Endothelial cell (in vitro differentiated cells): ENCODE data around the gene FAM234B. TPM values are rescaled to one million over a fixed set of nuclear protein-coding genes. Genes with fewer than 3 reads are reported as not detected.

Source experiments
- DNase-seq: peaks from one replicate; pipeline ENCODE4 v3.0.0; 2021; ENCODE audit warnings: low spot score
- H3K27ac Mint-ChIP-seq: one replicate; pipeline ENCODE4 v1.8.0; 2021; ENCODE audit warnings: mixed read lengths, inconsistent platforms; ENCODE audit not compliant: unreplicated experiment
- H3K27me3 Mint-ChIP-seq: one replicate; pipeline ENCODE4 v1.8.0; 2021; ENCODE audit warnings: mild to moderate bottlenecking, moderate library complexity, mixed read lengths, inconsistent platforms; ENCODE audit not compliant: unreplicated experiment
- H3K36me3 Mint-ChIP-seq: one replicate; pipeline ENCODE4 v1.8.0; 2021; ENCODE audit warnings: mild to moderate bottlenecking, low read depth, mixed read lengths, inconsistent platforms; ENCODE audit not compliant: unreplicated experiment
- H3K4me1 Mint-ChIP-seq: one replicate; pipeline ENCODE4 v1.8.0; 2021; ENCODE audit warnings: mild to moderate bottlenecking, mixed read lengths, inconsistent platforms; ENCODE audit not compliant: unreplicated experiment
- H3K4me3 Mint-ChIP-seq: one replicate; pipeline ENCODE4 v1.8.0; 2021; ENCODE audit warnings: mild to moderate bottlenecking, mixed read lengths, inconsistent platforms; ENCODE audit not compliant: unreplicated experiment
- H3K9me3 Mint-ChIP-seq: one replicate; pipeline ENCODE4 v1.8.0; 2021; ENCODE audit warnings: mixed read lengths, inconsistent platforms; ENCODE audit not compliant: unreplicated experiment
- total RNA-seq: library from RNA; stranded (reverse); fragmentation: NEBNext Ultra II Directional; extraction: Animal tissue kit (Norgen Biotek cat#: 25700); gene quantifications from one replicate; pipeline ENCODE4 v1.2.1, GENCODE V29; 2021; ENCODE audit not compliant: unreplicated experiment
- TF ChIP-seq, protein P1 (sequence below): fragments of 200-600 bp; sonication (generic); IDR thresholded peaks from one replicate; pipeline ENCODE4 v1.5.0; 2021; ENCODE audit warnings: antibody characterized with exemption; ENCODE audit not compliant: unreplicated experiment

Gene FAM234B
- total RNA-seq, 1 donor from 2014 or later, result 36.3 TPM

- DNase-seq, result no peak
- Mint-ChIP-seq H3K36me3 (no peaks in the 10 kb centered on the region), H3K27ac (no peak overlapping the region), H3K27me3 (peaks cover 4% of the 10 kb centered on the region), H3K4me3 (no peak overlapping the region), H3K9me3 (no peaks in the 10 kb centered on the region), H3K4me1 (peaks cover 13% of the 10 kb centered on the region)
- TF ChIP-seq, protein P1, sequence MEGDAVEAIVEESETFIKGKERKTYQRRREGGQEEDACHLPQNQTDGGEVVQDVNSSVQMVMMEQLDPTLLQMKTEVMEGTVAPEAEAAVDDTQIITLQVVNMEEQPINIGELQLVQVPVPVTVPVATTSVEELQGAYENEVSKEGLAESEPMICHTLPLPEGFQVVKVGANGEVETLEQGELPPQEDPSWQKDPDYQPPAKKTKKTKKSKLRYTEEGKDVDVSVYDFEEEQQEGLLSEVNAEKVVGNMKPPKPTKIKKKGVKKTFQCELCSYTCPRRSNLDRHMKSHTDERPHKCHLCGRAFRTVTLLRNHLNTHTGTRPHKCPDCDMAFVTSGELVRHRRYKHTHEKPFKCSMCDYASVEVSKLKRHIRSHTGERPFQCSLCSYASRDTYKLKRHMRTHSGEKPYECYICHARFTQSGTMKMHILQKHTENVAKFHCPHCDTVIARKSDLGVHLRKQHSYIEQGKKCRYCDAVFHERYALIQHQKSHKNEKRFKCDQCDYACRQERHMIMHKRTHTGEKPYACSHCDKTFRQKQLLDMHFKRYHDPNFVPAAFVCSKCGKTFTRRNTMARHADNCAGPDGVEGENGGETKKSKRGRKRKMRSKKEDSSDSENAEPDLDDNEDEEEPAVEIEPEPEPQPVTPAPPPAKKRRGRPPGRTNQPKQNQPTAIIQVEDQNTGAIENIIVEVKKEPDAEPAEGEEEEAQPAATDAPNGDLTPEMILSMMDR, result no peak
Observed at GRCh38 chr12:13091832-13092231, 47.7 kb downstream of the FAM234B start.

GRCh38 chr12:13093191-13093847 is 49.1 kb downstream of the FAM234B start:
- Mint-ChIP-seq H3K36me3 (peaks cover 2% of the 10 kb centered on the region), H3K27me3 (peaks cover 4% of the 10 kb centered on the region), H3K9me3 (no peaks in the 10 kb centered on the region), H3K27ac (no peak overlapping the region), H3K4me3 (no peak overlapping the region), H3K4me1 (peaks cover 20% of the 10 kb centered on the region)
- no peak for DNase-seq
- TF ChIP-seq, protein P1, result no peak

DNA sequence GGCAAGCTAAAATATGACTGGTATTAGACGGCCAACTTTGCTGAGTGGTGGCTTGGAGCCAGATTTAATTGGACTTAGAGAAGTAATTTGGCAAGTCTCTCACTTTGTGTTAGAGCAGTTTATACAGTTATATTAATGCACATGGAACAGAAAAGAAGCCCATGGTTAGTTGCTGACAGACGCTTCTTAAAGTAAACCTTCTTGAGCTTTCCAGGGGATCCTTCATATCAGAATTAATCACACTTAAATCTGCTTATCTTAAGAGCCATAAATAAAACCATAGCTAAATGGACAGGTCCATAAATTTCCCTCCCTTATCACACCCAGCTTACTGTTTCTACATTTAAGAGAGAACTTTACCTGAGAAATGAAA is 49.7 kb downstream of the FAM234B start:
- Mint-ChIP-seq H3K9me3 (no peaks in the 10 kb centered on the region), H3K4me1 (peaks cover 25% of the 10 kb centered on the region), H3K27ac (no peak overlapping the region), H3K27me3 (peaks cover 7% of the 10 kb centered on the region), H3K4me3 (no peak overlapping the region), H3K36me3 (peaks cover 6% of the 10 kb centered on the region)
- no peak for DNase-seq
- TF ChIP-seq, protein P1, result no peak

- H3K27ac Mint-ChIP-seq, result no peak overlapping the region
- H3K4me1 Mint-ChIP-seq, result peaks cover 30% of the 10 kb centered on the region
- H3K4me3 Mint-ChIP-seq, result no peak overlapping the region
- H3K36me3 Mint-ChIP-seq, result peaks cover 10% of the 10 kb centered on the region
- no peak for DNase-seq
- H3K9me3 Mint-ChIP-seq, result no peaks in the 10 kb centered on the region
- TF ChIP-seq, protein P1, result no peak
- peaks cover 10% of the 10 kb centered on the region for H3K27me3 Mint-ChIP-seq
Observed at GRCh38 chr12:13094367-13094766, 50.2 kb downstream of the FAM234B start.

- peaks cover 41% of the 10 kb centered on the region for H3K4me1 Mint-ChIP-seq
- peaks cover 10% of the 10 kb centered on the region for H3K36me3 Mint-ChIP-seq
- no peak for DNase-seq
- H3K27ac Mint-ChIP-seq, result no peak overlapping the region
- H3K4me3 Mint-ChIP-seq, result no peak overlapping the region
- TF ChIP-seq, protein P1, result no peak
- H3K9me3 Mint-ChIP-seq, result no peaks in the 10 kb centered on the region
- H3K27me3 Mint-ChIP-seq, result peaks cover 13% of the 10 kb centered on the region
Observed at GRCh38 chr12:13095266-13095995, 51.2 kb downstream of the FAM234B start.
